Transverse colon (tissue), 3 donors: ENCODE data around the gene SLC25A6.

Experiments
- POLR2A ChIP-seq: fragments of 450-650 bp; IDR thresholded peaks from one replicate; pipeline ENCODE4 v1.6.1; 2016; ENCODE audit warnings: antibody characterized with exemption, mild to moderate bottlenecking, moderate library complexity
- TF ChIP-seq, protein P1 (sequence below), 5 experiments: fragments of 200-600 bp in 3 of 5; fragments of 450-650 bp in 2 of 5; sonication (generic) in 3 of 5; IDR thresholded peaks; 1 replicate in 2 of 5; 2 replicates in 3 of 5; pipeline ENCODE4 v1.5.1; 2016 to 2017; ENCODE audit warnings: antibody characterized with exemption in 5 of 5, inconsistent platforms in 3 of 5, mild to moderate bottlenecking in 2 of 5, moderate library complexity in 1 of 5

DNA sequence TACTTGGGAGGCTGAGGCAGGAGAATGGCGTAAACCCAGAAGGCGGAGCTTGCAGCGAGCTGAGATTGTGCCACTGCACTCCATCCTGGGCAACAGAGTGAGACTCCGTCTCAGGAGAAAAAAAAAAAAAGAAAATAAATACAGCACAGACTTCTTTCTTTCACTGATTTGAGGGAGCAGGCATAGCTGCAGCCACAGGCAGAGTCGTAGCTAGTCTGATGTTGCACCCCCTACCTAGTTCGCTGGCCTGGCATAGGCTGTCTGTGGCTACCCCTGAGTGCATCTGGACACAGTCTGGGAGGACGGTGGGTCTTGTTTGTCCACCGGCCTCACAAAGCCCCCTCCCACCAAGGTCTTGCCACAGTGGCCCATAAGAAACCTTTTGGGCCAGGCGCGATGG lies 33.9 kb downstream of the SLC25A6 start:
- no peak for TF ChIP-seq POLR2A
- TF ChIP-seq, protein P1, sequence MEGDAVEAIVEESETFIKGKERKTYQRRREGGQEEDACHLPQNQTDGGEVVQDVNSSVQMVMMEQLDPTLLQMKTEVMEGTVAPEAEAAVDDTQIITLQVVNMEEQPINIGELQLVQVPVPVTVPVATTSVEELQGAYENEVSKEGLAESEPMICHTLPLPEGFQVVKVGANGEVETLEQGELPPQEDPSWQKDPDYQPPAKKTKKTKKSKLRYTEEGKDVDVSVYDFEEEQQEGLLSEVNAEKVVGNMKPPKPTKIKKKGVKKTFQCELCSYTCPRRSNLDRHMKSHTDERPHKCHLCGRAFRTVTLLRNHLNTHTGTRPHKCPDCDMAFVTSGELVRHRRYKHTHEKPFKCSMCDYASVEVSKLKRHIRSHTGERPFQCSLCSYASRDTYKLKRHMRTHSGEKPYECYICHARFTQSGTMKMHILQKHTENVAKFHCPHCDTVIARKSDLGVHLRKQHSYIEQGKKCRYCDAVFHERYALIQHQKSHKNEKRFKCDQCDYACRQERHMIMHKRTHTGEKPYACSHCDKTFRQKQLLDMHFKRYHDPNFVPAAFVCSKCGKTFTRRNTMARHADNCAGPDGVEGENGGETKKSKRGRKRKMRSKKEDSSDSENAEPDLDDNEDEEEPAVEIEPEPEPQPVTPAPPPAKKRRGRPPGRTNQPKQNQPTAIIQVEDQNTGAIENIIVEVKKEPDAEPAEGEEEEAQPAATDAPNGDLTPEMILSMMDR (IDR thresholded peaks at IDR 0.05): no peak
